NB4 (cell line): ENCODE results near the gene NHLH2.

Source experiments
- DNase-seq: peaks from one replicate; pipeline ENCODE4 v3.0.0; 2010; ENCODE audit warnings: low read depth
- H3K4me3 ChIP-seq: one replicate; pipeline ENCODE4 v1.5.1; 2011; ENCODE audit warnings: mild to moderate bottlenecking, low read depth, low read length, moderate library complexity
- CTCF ChIP-seq: IDR thresholded peaks from one replicate; pipeline ENCODE4 v1.5.1; 2012; ENCODE audit warnings: low read depth, low read length
- MAX ChIP-seq: IDR thresholded peaks from 2 replicates; pipeline ENCODE4 v1.6.1; 2011; ENCODE audit warnings: low read depth, low read length
- MYC ChIP-seq: IDR thresholded peaks from 2 replicates; pipeline ENCODE4 v1.6.1; 2011; ENCODE audit warnings: low read depth, low read length
- POLR2A ChIP-seq: IDR thresholded peaks from 2 replicates; pipeline ENCODE4 v1.6.1; 2011; ENCODE audit warnings: mild to moderate bottlenecking; ENCODE audit not compliant: insufficient read length; ENCODE audit errors: extremely low read depth

NHLH2 gene

GRCh38 chr1:115828101-115829022, 12.6 kb downstream of the NHLH2 start:
- TF ChIP-seq POLR2A = peak; percentile 9
- no peak for TF ChIP-seq MYC
- DNase-seq = peak; percentile 70
- peak overlapping the region; percentile 60 for H3K4me3 ChIP-seq

DNA sequence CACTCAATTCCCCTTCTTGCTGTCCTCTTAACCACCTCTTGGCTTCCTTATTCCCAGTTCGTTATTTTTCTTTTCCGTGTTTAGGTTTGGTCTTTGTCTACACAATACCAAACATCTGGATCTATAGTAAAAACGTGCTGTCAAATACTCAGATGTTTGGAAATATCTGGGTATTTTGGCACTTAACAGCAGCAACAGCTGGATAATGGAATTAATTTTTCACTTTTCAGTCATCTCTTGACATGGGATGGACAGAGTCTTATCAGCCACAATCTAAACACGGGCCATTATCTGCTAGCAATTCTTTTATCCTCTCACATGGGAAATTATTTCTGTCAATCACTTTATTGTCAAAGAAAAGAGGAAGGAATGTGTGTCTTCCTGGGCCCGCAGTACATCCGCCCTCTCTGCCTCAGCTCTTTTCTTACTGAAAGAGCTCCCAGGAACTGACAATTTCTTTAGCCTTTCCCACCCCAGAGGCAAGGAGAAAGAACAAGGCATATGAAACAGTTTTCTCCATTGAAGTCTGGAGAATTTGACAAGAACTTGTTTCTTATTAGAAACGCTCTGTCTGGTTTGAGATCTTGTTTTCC, 13.4 kb downstream of the NHLH2 start:
- DNase-seq = peak; percentile 39
- H3K4me3 ChIP-seq = peak overlapping the region; percentile 60
- TF ChIP-seq POLR2A (no peak), MYC (no peak), CTCF (no peak), MAX (no peak)

GRCh38 chr1:115826628-115827027, 14.3 kb downstream of the NHLH2 start:
- no peak for TF ChIP-seq POLR2A
- TF ChIP-seq MYC = no peak
- no peak for DNase-seq
- no peak overlapping the region for H3K4me3 ChIP-seq

DNA sequence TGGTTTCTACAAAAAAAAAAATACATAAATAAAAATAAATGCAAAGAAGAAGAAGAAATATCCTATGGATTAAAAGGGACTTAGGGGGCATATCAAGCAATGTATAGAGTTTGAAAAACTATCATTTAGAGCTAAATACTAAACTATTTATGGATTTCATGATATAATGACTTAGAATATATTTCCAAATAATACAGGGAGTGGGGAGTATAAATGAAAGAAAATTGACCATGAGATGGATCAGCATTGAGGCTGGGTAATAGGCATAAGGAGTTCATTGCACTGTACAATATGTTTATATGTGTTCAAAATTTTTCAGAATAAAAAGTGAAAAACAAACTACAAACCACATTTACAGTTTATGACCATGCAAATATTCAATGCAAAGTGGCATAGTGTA, 18.8 kb downstream of the NHLH2 start:
- no peak for DNase-seq
- H3K4me3 ChIP-seq = no peak overlapping the region
- TF ChIP-seq MYC = no peak
- no peak for TF ChIP-seq CTCF

GRCh38 chr1:115815694-115816093, 25.2 kb downstream of the NHLH2 start:
- TF ChIP-seq CTCF = no peak
- TF ChIP-seq MYC = no peak
- no peak for TF ChIP-seq MAX
- no peak for TF ChIP-seq POLR2A
- DNase-seq = no peak
- no peak overlapping the region for H3K4me3 ChIP-seq

DNA sequence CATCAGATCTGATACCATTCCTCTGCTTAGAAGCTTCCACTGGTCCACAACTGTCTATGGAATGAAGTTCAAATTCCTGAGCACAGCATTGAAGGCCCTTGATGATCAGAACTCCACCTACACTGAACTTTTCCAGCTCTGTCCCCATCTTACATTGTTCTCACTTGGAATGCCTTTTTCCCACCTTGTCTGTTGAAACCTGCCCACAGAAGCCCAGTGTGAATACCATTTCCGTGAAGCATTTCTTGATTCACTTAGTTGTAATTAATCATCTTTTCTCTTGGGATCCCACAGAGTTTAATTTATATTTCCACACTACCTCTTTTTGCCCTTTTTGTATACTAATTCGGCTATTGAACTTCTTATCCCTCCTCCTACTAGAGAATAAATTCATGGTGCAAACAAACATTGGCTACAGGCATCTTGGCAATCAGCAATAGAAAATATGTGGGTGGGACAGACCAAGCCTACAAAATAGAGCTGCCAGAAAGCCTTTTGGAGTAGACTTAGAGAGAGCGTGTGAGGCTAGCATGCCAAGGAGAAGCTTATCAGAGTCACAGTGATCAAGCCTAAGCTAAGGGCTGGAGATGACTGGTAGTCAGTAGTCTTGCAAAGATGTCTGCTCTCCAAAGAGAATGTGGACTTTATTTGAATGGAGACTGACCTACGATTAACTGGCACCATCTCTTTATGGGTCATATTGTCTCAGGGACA, 26.1 kb downstream of the NHLH2 start:
- no peak overlapping the region for H3K4me3 ChIP-seq
- TF ChIP-seq POLR2A (no peak), MYC (no peak), MAX (no peak)
- no peak for DNase-seq

DNA sequence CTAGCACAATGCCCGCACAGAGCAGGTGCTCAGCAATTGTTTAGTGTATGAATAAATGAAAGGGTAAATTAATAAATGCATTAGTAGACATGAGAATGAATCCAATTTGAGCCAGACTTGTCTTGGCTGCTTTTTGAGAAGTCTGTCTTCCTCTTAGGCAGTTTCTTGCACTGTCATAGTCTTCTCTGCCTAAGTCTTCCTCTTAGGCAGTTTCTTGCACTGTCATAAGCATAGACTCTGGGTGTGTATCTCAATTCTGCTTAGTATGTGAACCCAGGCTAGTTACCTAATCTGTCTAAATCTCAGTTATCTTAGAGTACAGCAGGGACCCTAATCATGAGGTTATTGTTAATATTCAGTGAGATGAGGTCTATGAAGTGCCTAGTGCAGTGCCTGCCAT, 27.2 kb downstream of the NHLH2 start:
- DNase-seq = peak; percentile 21
- H3K4me3 ChIP-seq = no peak overlapping the region
- TF ChIP-seq MYC (no peak), CTCF (no peak), MAX (no peak)
